Heart left ventricle (tissue), 16 donors: ENCODE data around the gene ADAMTS20. TPM values are rescaled to one million over a fixed set of nuclear protein-coding genes. Genes with fewer than 3 reads are reported as not detected.

Source experiments
- ATAC-seq, 4 donors: fragments of 200-7000 bp; cut with Tn5 transposase; one replicate each; pipeline ENCODE4 v1.9.1; 2020 to 2022; ENCODE audit warnings: moderate library complexity in 4 of 4, mild to moderate bottlenecking in 3 of 4, moderate number of reproducible peaks in 1 of 4
- DNase-seq, 5 donors: peaks; one replicate each; pipeline ENCODE4 v3.0.0-alpha.2; 2020
- H3K27ac ChIP-seq, 12 donors: fragments of 200-600 bp; sonication (generic) in 4 of 12; one replicate each; pipeline versions ENCODE4 v1.5.0 to v1.8.0; 2016 to 2022; ENCODE audit warnings: mild to moderate bottlenecking in 2 of 12
- H3K27me3 ChIP-seq, 9 donors: fragments of 200-600 bp; sonication (generic) in 2 of 9; one replicate each; pipeline versions ENCODE4 v1.5.1 to v1.8.0; 2016 to 2022; ENCODE audit warnings: mild to moderate bottlenecking in 3 of 9
- H3K36me3 ChIP-seq, 9 donors: fragments of 200-600 bp; sonication (generic) in 2 of 9; one replicate each; pipeline versions ENCODE4 v1.5.0 to v1.8.0; 2018 to 2022; ENCODE audit warnings: mild to moderate bottlenecking in 2 of 9
- H3K4me1 ChIP-seq, 12 donors: fragments of 200-600 bp; sonication (generic) in 4 of 12; one replicate each; pipeline versions ENCODE4 v1.5.0 to v1.8.0; 2016 to 2022; ENCODE audit warnings: mild to moderate bottlenecking in 3 of 12
- H3K4me3 ChIP-seq, 12 donors: fragments of 200-600 bp; sonication (generic) in 4 of 12; one replicate each; pipeline versions ENCODE4 v1.5.0 to v1.8.0; 2017 to 2022; ENCODE audit warnings: mild to moderate bottlenecking in 9 of 12, moderate library complexity in 4 of 12
- H3K9me3 ChIP-seq, 12 donors: fragments of 200-600 bp; sonication (generic) in 4 of 12; one replicate each; pipeline versions ENCODE4 v1.5.0 to v1.8.0; 2016 to 2022; ENCODE audit warnings: mild to moderate bottlenecking in 1 of 12
- CTCF ChIP-seq, 12 donors: fragments of 200-600 bp; sonication (generic) in 4 of 12; IDR thresholded peaks; one replicate each; pipeline versions ENCODE4 v1.5.0 to v1.8.0; 2018 to 2022; ENCODE audit warnings: antibody characterized with exemption in 12 of 12, mild to moderate bottlenecking in 5 of 12
- POLR2A ChIP-seq, 2 donors: fragments of 450-650 bp; IDR thresholded peaks; one replicate each; pipeline ENCODE4 v1.6.1; 2017; ENCODE audit warnings: antibody characterized with exemption in 2 of 2, mild to moderate bottlenecking in 2 of 2, moderate library complexity in 2 of 2
- WGBS, 4 donors: extraction: QIAGEN DNeasy Blood & Tissue Kit in 2 of 4; methylation state at CpG; one replicate each; pipeline versions ENCODE4 v1.1.5 to v1.1.7; 2013 to 2018; 5-methylcytosine and 5-hydroxymethylcytosine counted together
- intact Hi-C, 10 donors: fragments of 100-400 bp; cut with DNase I; formaldehyde crosslinking; loops; one replicate each; pipeline versions ENCODE4 v1.11.1 to v1.14.2; 2022
- polyA plus RNA-seq, 2 donors: library from polyadenylated mRNA; stranded (reverse); fragments of 200-250 nt; gene quantifications; one replicate each; pipeline ENCODE4 v1.2.3, GENCODE V29; 2013
- total RNA-seq, 9 donors: library from RNA; depleted of rRNA in 2 of 9; stranded (reverse); fragments of >200 nt in 2 of 9; fragmentation: NEBNext Ultra II Directional in 3 of 9; extraction: Animal tissue kit (Norgen Biotek cat#: 25700) in 3 of 9; gene quantifications; one replicate each; pipeline versions ENCODE4 v1.1.0 to v1.2.4, GENCODE V29; 2016 to 2023
- donor health status: ischemic (EF 13 %, LVEDD 7.1; RV severe dilation, severe dysfunction).
- donor health status: healthy with polysubstance abuse.
- donor health status: DM: no; HTN: yes; CAD: no.
- donor health status: DM: no; HTN: no; CAD: no.
- donor health status: ischemic (EF 25% LVEDD 6.9; RV normal size, moderate dysfunction).
- donor health status: ischemic (EF 25% LVEDD 5.7; RV mildly dilated, moderate dysfunction).
- donor health status: healthy.
- donor health status: DM: yes; HTN: yes; CAD: no.
- donor health status: ischemic (EF 35%, LVEDD 5.7; RV mildly dilated, moderate dysfunction).
- donor health status: nonischemic (EF 11% LVEDD 7.7; RV severe dilation, severe dysfunction).
- donor health status: DM: yes; HTN: yes; CAD: no.
- donor health status: PGD.
- donor health status: ischemic (EF 29% LVEDD 5.4; RV normal size, mild dysfunction).
- donor health status: nonischemic (EF 23%, LVEDD 6.1; RV moderate dilation, normal function).

The ADAMTS20 gene
- total and polyA plus RNA-seq, 11 donors, result 0.05 TPM; not detected in 10

DNA sequence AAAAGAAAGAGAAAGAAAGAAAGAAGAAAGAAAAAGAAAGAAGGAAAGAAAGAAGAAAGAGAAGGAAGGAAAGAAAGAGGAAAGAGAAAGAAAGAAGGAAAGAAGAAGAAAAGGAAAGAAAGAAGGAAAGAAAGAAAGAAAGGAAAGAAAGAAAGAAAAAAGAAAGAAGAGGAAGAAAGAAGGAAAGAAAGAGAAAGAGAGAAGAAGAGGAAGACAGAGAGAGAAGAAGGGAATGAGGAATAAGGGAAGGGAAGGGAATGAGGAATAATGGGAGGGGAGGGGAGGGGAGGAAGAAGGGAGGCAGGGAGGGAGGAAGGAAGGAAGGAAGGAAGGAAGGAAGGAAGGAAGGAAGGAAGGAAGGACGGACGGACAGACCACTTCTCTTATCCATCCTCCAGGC is 246.9 kb downstream of the ADAMTS20 start:
- 60 to 79% (median 69%) methylated on average over 2 of the region's 2 CpGs for WGBS, 4 donors
- Histone ChIP-seq H3K27me3 (no peaks in the 10 kb centered on the region), H3K4me1 (no peaks in the 10 kb centered on the region), H3K9me3 (peaks cover 0 to 2% (median 0%) of the 10 kb centered on the region in 12 donors), H3K36me3 (no peaks in the 10 kb centered on the region), H3K27ac (no peak overlapping the region), H3K4me3 (no peak overlapping the region)
- no peak for DNase-seq
- intact Hi-C loops, result no loop called here
- TF ChIP-seq CTCF (IDR thresholded peaks at IDR 0.05) (no peak), POLR2A (IDR thresholded peaks at IDR 0.05) (no peak)
- ATAC-seq, result no peak

Other genes with a start within 250 kb of the ADAMTS20 start
- gene PUS7L, start 206.6 kb upstream of the ADAMTS20 start, total RNA-seq, result 1 to 10 TPM; 3.7 to 7.6 (median 5.3) TPM
- gene PUS7L, start 206.6 kb upstream of the ADAMTS20 start, polyA plus RNA-seq, result 1 to 10 TPM in 1 of 2 donors, under 1 TPM in 1; 0.80 to 2.9 TPM
- gene IRAK4, start 206.7 kb upstream of the ADAMTS20 start, total RNA-seq, result 10 to 100 TPM in 1 of 9 donors, 1 to 10 TPM in 8; 3.6 to 14.4 (median 5.1) TPM
- gene IRAK4, start 206.7 kb upstream of the ADAMTS20 start, polyA plus RNA-seq, result 1 to 10 TPM; 3.3 to 4.8 TPM